Measurements from ENCODE around the gene UBN1.

- TF ChIP-seq MEIS1 (CRISPR knock-in tag; IDR thresholded peaks at IDR 0.05; ENCODE audit: borderline replicate concordance) = no peak
- TF ChIP-seq MXI1 (IDR thresholded peaks at IDR 0.05; ENCODE audit: borderline replicate concordance, low read depth, low read length) = no peak
- TF ChIP-seq PAWR (CRISPR knock-in tag; IDR thresholded peaks at IDR 0.05; ENCODE audit: borderline replicate concordance) = no peak
- no peak for TF ChIP-seq POLR2AphosphoS5 (IDR thresholded peaks at IDR 0.05; ENCODE audit: low read depth, low read length)
- TF ChIP-seq KDM4B (CRISPR knock-in tag; IDR thresholded peaks at IDR 0.05) = no peak
- no peak for TF ChIP-seq HNRNPK (IDR thresholded peaks at IDR 0.05; ENCODE audit: low read depth, low read length, poor library complexity, severe bottlenecking)
- TF ChIP-seq YY1 (IDR thresholded peaks at IDR 0.05; ENCODE audit: insufficient read depth, insufficient replicate concordance, low read depth, low read length) = no peak
- no peak for TF ChIP-seq TRIM24 (CRISPR knock-in tag; IDR thresholded peaks at IDR 0.05)
- TF ChIP-seq ZNF274 (CRISPR knock-in tag; IDR thresholded peaks at IDR 0.05) = no peak
- no peak for TF ChIP-seq ZNF343 (CRISPR knock-in tag; IDR thresholded peaks at IDR 0.05)
- no peak for TF ChIP-seq MEF2D (CRISPR knock-in tag; IDR thresholded peaks at IDR 0.05)
- TF ChIP-seq CHCHD3 (CRISPR knock-in tag; IDR thresholded peaks at IDR 0.05) = no peak
- TF ChIP-seq CTCF (CRISPR knock-in tag; IDR thresholded peaks at IDR 0.05) = no peak
These were observed 6.3 kb upstream of the UBN1 start for GRCh38 chr16:4840984-4841383.

All from HepG2 (cell line).